ENCODE results near the gene CTBP1.

CTBP1 gene

DNA sequence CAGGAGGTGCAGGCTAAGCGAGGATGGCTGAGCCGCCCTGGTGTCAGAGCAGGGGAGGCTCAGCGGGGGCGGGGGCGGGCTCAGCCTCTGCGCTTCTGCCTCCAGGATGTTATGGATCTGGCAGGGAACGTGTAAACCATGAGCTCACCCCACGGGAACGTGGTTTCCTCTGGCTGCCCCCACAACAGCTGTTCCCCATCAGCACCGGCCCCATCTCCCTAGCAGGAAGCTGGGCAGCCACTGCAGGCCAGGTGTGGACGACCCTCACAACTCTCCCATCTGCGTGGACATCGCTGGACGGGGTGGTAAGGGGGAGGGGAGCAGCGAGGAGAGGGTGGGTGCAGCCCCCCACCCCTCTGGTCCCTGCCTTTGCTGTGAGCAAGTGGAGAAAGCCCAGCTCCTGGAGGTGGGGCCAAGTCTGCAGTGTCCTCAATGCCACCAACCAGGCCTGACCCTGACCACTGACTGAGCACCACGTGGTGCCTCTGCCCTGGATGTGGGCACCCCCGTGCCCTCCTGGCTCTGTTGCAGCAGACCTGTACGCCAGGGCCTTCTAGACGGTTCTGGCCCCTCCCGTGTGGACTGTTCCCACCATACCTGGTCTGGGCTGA lies 48.4 kb downstream of the CTBP1 start:
- Histone ChIP-seq H3K36me3 (ENCODE audit: control insufficient read depth in 5 of 5, insufficient read depth in 5 of 5, low read length in 5 of 5) (peaks cover 0 to 2% (median 0%) of the 10 kb centered on the region in 5 donors), H3K9ac (ENCODE audit: low read length in 5 of 5) (no peak overlapping the region), H3K27ac (ENCODE audit: low read depth, low read length) (no peak overlapping the region), H3K27me3 (ENCODE audit: control insufficient read depth in 5 of 5, insufficient read depth in 4 of 5, low read length in 5 of 5) (peaks cover 0 to 10% (median 2%) of the 10 kb centered on the region in 5 donors), H3K4me1 (ENCODE audit: control insufficient read depth in 5 of 5, insufficient read depth in 5 of 5, low read length in 5 of 5) (peaks cover 1 to 43% (median 32%) of the 10 kb centered on the region in 5 donors), H3K4me3 (ENCODE audit: low read depth in 1 of 5, low read length in 5 of 5) (peak overlapping the region in 3 of 5 donors; percentile 43 to 48 (median 46)), H3K9me3 (ENCODE audit: control insufficient read depth in 5 of 5, low read length in 5 of 5) (no peaks in the 10 kb centered on the region)

DNA sequence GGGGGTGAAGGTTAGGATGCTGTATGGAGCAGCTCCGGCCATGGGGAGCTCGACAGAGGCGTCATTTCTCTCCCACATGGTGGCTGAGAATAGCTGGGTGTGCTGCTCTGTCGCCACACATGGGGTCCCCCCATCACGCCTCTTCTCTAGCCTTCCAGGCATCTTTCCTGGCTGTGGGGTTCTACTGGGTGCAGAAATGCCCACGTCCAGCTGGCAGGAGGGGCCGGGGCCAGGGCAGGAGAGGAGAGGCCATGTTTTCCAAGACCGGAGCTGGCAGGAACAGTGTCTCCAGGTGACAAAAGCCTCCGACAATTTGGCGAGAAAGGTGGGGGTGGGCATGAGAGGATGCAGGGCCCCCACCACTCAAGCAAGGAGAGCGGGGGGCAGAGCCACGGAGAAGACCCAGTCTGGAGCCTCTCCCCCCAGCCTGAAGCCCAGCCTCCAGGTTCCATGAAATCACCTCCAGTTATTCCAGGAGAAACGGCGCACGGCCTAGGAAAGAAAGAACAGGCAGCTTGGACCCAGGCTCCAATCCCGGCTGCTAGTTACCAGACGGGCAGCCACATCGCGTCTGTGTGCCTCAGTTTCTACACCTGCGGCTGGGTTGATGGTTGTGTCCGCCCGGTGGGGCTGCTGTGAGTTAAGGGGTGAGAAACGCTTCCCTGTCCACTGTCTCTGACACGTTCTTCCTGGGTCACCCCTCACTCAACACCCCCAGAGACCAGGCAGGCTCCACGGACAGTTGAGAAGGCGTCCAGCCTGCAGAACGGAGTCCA lies 49.2 kb downstream of the CTBP1 start:
- Histone ChIP-seq H3K27ac (ENCODE audit: low read depth, low read length) (no peak overlapping the region), H3K9ac (ENCODE audit: low read length in 5 of 5) (no peak overlapping the region), H3K4me3 (ENCODE audit: low read depth in 1 of 5, low read length in 5 of 5) (peak overlapping the region in 2 of 5 donors; percentile 2 to 46)

DNA sequence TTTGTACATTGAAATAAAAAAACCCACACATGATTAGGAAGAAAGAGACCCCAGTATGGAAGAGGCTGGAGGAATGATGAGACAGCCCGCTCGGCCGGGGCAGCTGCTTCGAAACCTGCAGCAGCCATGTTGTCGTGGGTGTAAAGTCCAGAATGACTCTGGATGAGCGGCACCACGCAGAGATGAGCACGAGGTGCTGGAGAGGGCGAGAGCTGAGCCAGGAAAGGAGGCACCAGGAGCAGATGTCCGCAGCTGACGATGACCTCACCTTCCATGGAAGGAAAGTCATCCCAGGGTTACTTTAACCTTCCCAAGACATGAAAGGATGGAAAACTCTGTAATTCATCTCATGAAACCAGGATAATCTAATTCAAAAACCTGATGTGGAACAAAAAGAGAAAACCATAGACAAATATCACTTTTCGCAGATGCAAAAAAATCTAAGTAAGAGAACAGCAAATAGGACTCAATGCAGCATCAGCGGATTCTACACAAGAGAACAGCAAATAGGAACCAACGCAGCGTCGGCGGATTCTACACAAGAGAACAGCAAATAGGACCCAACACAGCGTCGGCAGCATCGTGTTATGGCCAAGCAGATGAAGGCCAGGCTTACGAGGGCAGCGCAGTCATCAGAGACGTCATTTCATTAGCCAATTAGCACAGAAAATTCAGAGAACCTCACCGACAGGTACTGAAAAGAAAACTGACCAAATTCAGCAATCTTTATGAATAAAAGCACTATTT lies 50.7 kb downstream of the CTBP1 start:
- no peak overlapping the region for H3K4me3 ChIP-seq (ENCODE audit: low read depth in 1 of 5, low read length in 5 of 5)
- H3K9ac ChIP-seq (ENCODE audit: low read length in 5 of 5), result no peak overlapping the region
- peaks cover 0 to 10% (median 2%) of the 10 kb centered on the region in 5 donors for H3K27me3 ChIP-seq (ENCODE audit: control insufficient read depth in 5 of 5, insufficient read depth in 4 of 5, low read length in 5 of 5)
- peaks cover 3 to 49% (median 41%) of the 10 kb centered on the region in 5 donors for H3K4me1 ChIP-seq (ENCODE audit: control insufficient read depth in 5 of 5, insufficient read depth in 5 of 5, low read length in 5 of 5)
- H3K36me3 ChIP-seq (ENCODE audit: control insufficient read depth in 5 of 5, insufficient read depth in 5 of 5, low read length in 5 of 5), result peaks cover 0 to 2% (median 0%) of the 10 kb centered on the region in 5 donors
- no peaks in the 10 kb centered on the region for H3K9me3 ChIP-seq (ENCODE audit: control insufficient read depth in 5 of 5, low read length in 5 of 5)
- H3K27ac ChIP-seq (ENCODE audit: low read depth, low read length), result no peak overlapping the region

More for the DNA sequence above, 49.2 kb downstream of the CTBP1 start:
- H3K36me3 ChIP-seq (ENCODE audit: control insufficient read depth in 5 of 5, insufficient read depth in 5 of 5, low read length in 5 of 5), result peaks cover 0 to 2% (median 0%) of the 10 kb centered on the region in 5 donors
- peaks cover 0 to 10% (median 2%) of the 10 kb centered on the region in 5 donors for H3K27me3 ChIP-seq (ENCODE audit: control insufficient read depth in 5 of 5, insufficient read depth in 4 of 5, low read length in 5 of 5)
- H3K4me1 ChIP-seq (ENCODE audit: control insufficient read depth in 5 of 5, insufficient read depth in 5 of 5, low read length in 5 of 5), result peaks cover 1 to 40% (median 32%) of the 10 kb centered on the region in 5 donors
- no peaks in the 10 kb centered on the region for H3K9me3 ChIP-seq (ENCODE audit: control insufficient read depth in 5 of 5, low read length in 5 of 5)

DNA sequence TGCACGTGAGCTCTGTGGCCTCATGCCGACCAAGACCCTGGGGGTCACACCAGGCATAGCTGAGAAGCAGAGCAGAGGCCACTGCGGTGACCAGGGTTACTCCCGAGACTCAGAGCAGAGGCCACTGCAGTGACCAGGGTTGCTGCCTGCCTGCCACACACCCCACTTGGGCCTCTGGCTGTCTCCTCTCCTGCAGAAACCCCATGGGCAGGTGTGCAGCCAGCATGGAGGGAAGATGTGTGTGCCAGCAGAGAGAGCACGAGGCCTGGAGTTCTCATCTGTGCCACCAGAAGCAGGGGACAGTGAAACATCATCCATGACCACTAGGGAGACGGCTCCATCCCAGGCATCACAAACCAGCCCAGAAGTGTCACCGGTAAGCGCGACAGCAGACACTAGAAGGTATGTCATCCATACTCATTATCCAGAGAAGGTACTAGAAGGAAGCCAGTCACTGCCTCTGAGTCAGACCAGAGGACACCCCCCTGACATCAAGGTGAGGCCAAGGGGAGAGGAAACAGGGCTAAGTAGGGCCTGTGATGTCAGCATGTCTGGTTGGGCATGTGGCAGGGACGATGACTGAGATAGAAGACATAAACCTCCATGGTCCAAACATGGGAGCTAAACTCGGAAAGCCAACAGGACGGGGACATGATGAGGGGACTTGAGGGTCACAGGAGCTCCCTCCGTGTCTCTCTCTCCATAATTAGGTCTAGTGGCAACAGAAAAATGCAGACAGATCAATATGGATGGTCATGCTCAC lies 52.3 kb downstream of the CTBP1 start:
- Histone ChIP-seq H3K27ac (ENCODE audit: low read depth, low read length) (no peak overlapping the region), H3K27me3 (ENCODE audit: control insufficient read depth in 5 of 5, insufficient read depth in 4 of 5, low read length in 5 of 5) (peaks cover 0 to 7% (median 2%) of the 10 kb centered on the region in 5 donors), H3K36me3 (ENCODE audit: control insufficient read depth in 5 of 5, insufficient read depth in 5 of 5, low read length in 5 of 5) (peaks cover 0 to 2% (median 0%) of the 10 kb centered on the region in 5 donors), H3K4me1 (ENCODE audit: control insufficient read depth in 5 of 5, insufficient read depth in 5 of 5, low read length in 5 of 5) (peaks cover 17 to 55% (median 48%) of the 10 kb centered on the region in 5 donors), H3K9ac (ENCODE audit: low read length in 5 of 5) (no peak overlapping the region), H3K4me3 (ENCODE audit: low read depth in 1 of 5, low read length in 5 of 5) (no peak overlapping the region), H3K9me3 (ENCODE audit: control insufficient read depth in 5 of 5, low read length in 5 of 5) (no peaks in the 10 kb centered on the region)

DNA sequence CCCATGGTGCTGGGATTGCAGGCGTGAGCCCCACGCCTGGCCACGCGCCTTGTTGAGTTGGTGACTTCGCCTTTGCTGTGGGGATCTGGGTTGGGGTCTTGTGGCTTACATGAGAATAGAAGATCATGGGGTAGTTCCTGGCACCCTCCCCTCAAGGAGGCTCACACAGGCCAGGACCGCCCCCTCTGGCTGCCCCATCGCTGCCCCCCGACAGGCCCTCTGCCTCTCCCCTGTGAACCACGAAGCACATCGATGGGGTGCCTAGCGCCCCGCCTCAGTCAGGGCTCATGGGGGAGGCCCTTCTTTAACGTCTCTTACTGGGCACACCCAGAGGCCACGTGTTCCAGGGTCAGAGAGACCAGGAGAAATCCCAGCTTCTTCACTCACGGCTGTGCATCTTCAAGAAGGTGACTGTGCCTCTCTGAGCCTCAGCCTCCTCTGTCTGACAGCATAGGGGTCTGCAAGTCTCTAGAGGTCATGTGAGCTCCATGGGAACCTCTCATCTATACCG lies 53.0 kb downstream of the CTBP1 start:
- peaks cover 0 to 4% (median 2%) of the 10 kb centered on the region in 5 donors for H3K27me3 ChIP-seq (ENCODE audit: control insufficient read depth in 5 of 5, insufficient read depth in 4 of 5, low read length in 5 of 5)
- H3K9me3 ChIP-seq (ENCODE audit: control insufficient read depth in 5 of 5, low read length in 5 of 5), result no peaks in the 10 kb centered on the region
- H3K4me1 ChIP-seq (ENCODE audit: control insufficient read depth in 5 of 5, insufficient read depth in 5 of 5, low read length in 5 of 5), result peaks cover 16 to 51% (median 45%) of the 10 kb centered on the region in 5 donors
- H3K9ac ChIP-seq (ENCODE audit: low read length in 5 of 5), result no peak overlapping the region
- H3K36me3 ChIP-seq (ENCODE audit: control insufficient read depth in 5 of 5, insufficient read depth in 5 of 5, low read length in 5 of 5), result peaks cover 0 to 2% (median 0%) of the 10 kb centered on the region in 5 donors
- no peak overlapping the region for H3K4me3 ChIP-seq (ENCODE audit: low read depth in 1 of 5, low read length in 5 of 5)
- no peak overlapping the region for H3K27ac ChIP-seq (ENCODE audit: low read depth, low read length)

DNA sequence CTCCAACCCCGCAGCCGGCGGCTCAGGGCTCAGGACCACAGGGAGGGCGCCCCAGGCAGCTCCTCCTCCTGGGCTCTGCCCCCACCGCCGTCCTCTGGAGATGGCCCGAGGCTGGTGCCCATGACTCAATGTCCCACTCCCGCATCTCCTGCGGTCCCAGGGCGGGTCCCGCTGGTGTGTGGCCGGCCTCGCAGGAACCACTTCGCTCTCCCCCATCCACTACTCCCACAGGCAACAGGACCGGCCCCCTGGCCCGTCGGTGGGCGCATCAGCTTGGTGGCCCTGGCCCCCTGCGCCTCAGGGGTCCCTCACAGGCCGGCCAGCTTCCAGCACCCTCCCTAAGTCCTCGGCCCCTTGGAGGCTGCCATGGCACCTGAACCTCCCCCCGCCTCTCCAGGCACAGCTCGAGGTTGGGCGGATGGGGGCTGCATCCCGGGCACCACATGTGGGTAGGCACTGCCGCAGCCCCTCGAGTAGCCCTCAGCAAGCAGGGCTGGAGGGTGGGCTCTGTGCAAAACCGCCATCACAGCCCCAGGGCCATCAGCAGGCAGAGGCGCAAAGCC lies 53.7 kb downstream of the CTBP1 start:
- Histone ChIP-seq H3K9ac (ENCODE audit: low read length in 5 of 5) (no peak overlapping the region), H3K4me1 (ENCODE audit: control insufficient read depth in 5 of 5, insufficient read depth in 5 of 5, low read length in 5 of 5) (peaks cover 16 to 44% (median 38%) of the 10 kb centered on the region in 5 donors), H3K36me3 (ENCODE audit: control insufficient read depth in 5 of 5, insufficient read depth in 5 of 5, low read length in 5 of 5) (peaks cover 0 to 2% (median 0%) of the 10 kb centered on the region in 5 donors), H3K27ac (ENCODE audit: low read depth, low read length) (no peak overlapping the region), H3K27me3 (ENCODE audit: control insufficient read depth in 5 of 5, insufficient read depth in 4 of 5, low read length in 5 of 5) (no peaks in the 10 kb centered on the region), H3K4me3 (ENCODE audit: low read depth in 1 of 5, low read length in 5 of 5) (no peak overlapping the region), H3K9me3 (ENCODE audit: control insufficient read depth in 5 of 5, low read length in 5 of 5) (no peaks in the 10 kb centered on the region)

DNA sequence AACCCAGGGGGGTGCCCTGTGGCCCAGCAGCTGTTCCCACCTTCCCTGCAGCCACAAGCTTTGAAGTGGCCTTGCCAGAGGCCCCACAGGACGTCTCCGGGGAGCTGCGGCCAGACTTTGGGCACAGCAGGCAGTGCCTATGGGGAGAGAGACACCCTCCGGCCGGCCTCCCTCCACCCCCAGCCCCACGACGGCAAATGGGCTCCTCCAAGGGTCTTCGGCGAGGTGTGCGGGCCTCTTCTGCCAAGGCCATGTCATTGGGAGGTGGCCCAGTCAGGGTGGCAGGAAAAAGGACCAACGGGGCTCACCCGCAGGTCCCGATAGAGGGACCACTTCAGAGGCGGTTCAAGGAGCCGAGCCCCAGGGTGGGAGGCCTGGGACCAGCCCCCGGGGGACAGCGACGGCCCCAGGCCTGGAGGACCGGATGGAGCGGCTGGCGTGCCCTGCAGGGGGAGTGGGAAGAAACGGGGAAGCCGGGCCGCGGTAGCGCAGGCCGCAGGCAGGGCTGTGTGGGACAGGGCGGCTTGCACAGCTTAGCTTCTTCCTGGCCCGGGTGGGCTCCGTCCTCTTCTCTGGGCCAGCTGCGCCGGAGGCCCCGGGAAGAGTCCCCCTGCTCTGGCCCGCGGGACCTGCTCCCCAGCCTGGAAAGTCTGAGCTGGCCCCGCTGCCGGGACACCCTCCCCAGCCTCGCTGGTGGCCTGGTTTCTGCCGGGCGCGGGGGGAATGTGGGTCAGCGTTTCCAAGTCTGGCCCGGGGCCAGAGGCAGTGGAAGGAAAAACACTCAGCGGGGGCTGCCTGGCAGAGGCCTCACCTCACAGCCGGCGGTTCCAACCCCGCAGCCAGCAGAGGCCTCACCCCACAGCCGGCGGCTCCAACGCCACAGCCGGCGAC lies 54.7 kb downstream of the CTBP1 start:
- Histone ChIP-seq H3K27me3 (ENCODE audit: control insufficient read depth in 5 of 5, insufficient read depth in 4 of 5, low read length in 5 of 5) (no peaks in the 10 kb centered on the region), H3K9me3 (ENCODE audit: control insufficient read depth in 5 of 5, low read length in 5 of 5) (no peaks in the 10 kb centered on the region), H3K9ac (ENCODE audit: low read length in 5 of 5) (peak overlapping the region in 2 of 5 donors; percentile 35 to 48), H3K4me3 (ENCODE audit: low read depth in 1 of 5, low read length in 5 of 5) (peak overlapping the region in 2 of 5 donors; percentile 19 to 24), H3K27ac (ENCODE audit: low read depth, low read length) (peak overlapping the region; percentile 65), H3K36me3 (ENCODE audit: control insufficient read depth in 5 of 5, insufficient read depth in 5 of 5, low read length in 5 of 5) (peaks cover 0 to 2% (median 0%) of the 10 kb centered on the region in 5 donors), H3K4me1 (ENCODE audit: control insufficient read depth in 5 of 5, insufficient read depth in 5 of 5, low read length in 5 of 5) (peaks cover 16 to 40% (median 35%) of the 10 kb centered on the region in 5 donors)

DNA sequence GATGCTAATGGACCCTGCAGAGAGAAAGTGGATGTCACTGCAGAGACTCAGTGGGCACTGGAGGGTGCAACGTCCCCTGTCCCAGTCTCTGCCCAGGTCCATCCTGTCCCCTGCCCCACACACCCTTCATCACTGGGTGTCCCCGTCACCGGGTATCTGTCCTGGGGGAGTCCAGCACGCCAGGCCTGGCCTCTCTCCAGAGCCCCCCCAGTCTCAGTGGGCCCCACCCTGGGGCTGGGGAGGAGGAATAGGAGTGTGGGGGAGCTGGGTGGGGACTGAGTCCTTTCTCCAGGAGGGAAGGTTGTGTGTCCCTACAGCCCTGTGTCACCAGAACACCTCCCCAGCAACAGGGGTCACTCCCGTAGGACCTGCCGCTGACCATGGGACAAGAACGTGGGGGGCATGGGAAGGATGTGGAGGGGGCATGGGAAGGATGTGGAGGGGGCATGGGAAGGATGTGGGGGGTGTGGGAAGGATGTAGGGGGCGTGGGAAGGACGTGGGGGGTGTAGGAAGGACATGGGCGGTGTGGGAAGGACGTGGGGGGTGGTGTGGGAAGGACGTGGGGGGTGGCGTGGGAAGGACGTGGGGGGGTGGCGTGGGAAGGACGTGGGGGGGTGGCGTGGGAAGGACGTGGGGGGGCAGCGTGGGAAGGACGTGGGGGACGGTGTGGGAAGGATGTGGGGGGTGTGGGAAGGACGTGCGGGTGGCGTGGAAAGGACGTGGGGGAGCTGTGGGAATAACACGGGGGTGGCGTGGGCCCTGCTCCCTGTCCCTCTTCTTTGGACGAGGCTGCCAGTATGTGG lies 55.5 kb downstream of the CTBP1 start:
- no peaks in the 10 kb centered on the region for H3K27me3 ChIP-seq (ENCODE audit: control insufficient read depth in 5 of 5, insufficient read depth in 4 of 5, low read length in 5 of 5)
- peak overlapping the region in 1 of 5 donors; percentile 48 for H3K9ac ChIP-seq (ENCODE audit: low read length in 5 of 5)
- peaks cover 0 to 2% (median 0%) of the 10 kb centered on the region in 5 donors for H3K36me3 ChIP-seq (ENCODE audit: control insufficient read depth in 5 of 5, insufficient read depth in 5 of 5, low read length in 5 of 5)
- H3K4me1 ChIP-seq (ENCODE audit: control insufficient read depth in 5 of 5, insufficient read depth in 5 of 5, low read length in 5 of 5), result peaks cover 16 to 40% (median 35%) of the 10 kb centered on the region in 5 donors
- no peaks in the 10 kb centered on the region for H3K9me3 ChIP-seq (ENCODE audit: control insufficient read depth in 5 of 5, low read length in 5 of 5)
- peak overlapping the region in 3 of 5 donors; percentile 6 to 31 (median 19) for H3K4me3 ChIP-seq (ENCODE audit: low read depth in 1 of 5, low read length in 5 of 5)
- peak overlapping the region; percentile 85 for H3K27ac ChIP-seq (ENCODE audit: low read depth, low read length)

All from subcutaneous abdominal adipose tissue (tissue), 5 donors.